ENCODE measurements around the gene RGS6. TPM values are rescaled to one million over a fixed set of nuclear protein-coding genes. Genes with fewer than 3 reads are reported as not detected.
A peak's percentile ranks its signal among the peaks of the same experiment; 100 is the strongest.

The RGS6 gene
- total RNA-seq, 2 experiments from 2014 or later = not detected

- POLR2A ChIA-PET = no interaction called here
Measured at GRCh38 chr14:72165229-72165698, 233.0 kb downstream of the RGS6 start.

GRCh38 chr14:72169521-72169920, 237.3 kb downstream of the RGS6 start:
- H3K4me2 ChIP-seq (ENCODE audit: low read length) = no peak overlapping the region
- H3K36me3 ChIP-seq (ENCODE audit: insufficient read depth, low read length) = no peaks in the 10 kb centered on the region
- H3K4me3 ChIP-seq (ENCODE audit: low read depth, low read length, poor library complexity, severe bottlenecking) = no peak overlapping the region
- no peak overlapping the region for H3K27ac ChIP-seq (ENCODE audit: low read depth, low read length, poor library complexity, severe bottlenecking)
- no peaks in the 10 kb centered on the region for H4K20me1 ChIP-seq (ENCODE audit: insufficient read depth, low read length)
- no TSS peak for BruUV-seq (replicated peaks)
- no peaks in the 10 kb centered on the region for H3K9me3 ChIP-seq (ENCODE audit: low read length)
- H2AFZ ChIP-seq (ENCODE audit: low read length) = no peak overlapping the region
- ChIA-PET POLR2A (no interaction called here), CTCF (ENCODE audit: unreplicated experiment) (no interaction called here)
- peak; percentile 17 for DNase-seq (ENCODE audit: low spot score)
- intact Hi-C loops (cut with micrococcal nuclease; ENCODE audit: unreplicated experiment) = no loop called here
- no peaks in the 10 kb centered on the region for H3K9me2 ChIP-seq (ENCODE audit: insufficient read depth, low read length)
- TF ChIP-seq EZH2phosphoT487 (IDR thresholded peaks at IDR 0.05; ENCODE audit: borderline replicate concordance, low read depth, low read length) (no peak), CTCF (conservative IDR thresholded peaks at IDR 0.05; ENCODE audit: low read length) (no peak)
- H3K79me2 ChIP-seq (ENCODE audit: insufficient read depth, low read depth, low read length) = no peaks in the 10 kb centered on the region
- H3K4me1 ChIP-seq (ENCODE audit: insufficient read depth, low read length, poor library complexity, severe bottlenecking) = no peaks in the 10 kb centered on the region

More at GRCh38 chr14:72165229-72165698, 233.0 kb downstream of the RGS6 start:
- H3K27ac ChIP-seq (ENCODE audit: low read depth, low read length, poor library complexity, severe bottlenecking) = no peak overlapping the region
- no TSS peak for BruUV-seq (replicated peaks)
- H3K4me2 ChIP-seq (ENCODE audit: low read length) = no peak overlapping the region
- no peak for DNase-seq (ENCODE audit: low spot score)
- no peak for TF ChIP-seq CTCF (conservative IDR thresholded peaks at IDR 0.05; ENCODE audit: low read length)
- TF ChIP-seq EZH2phosphoT487 (IDR thresholded peaks at IDR 0.05; ENCODE audit: borderline replicate concordance, low read depth, low read length) = no peak
- CTCF ChIA-PET (ENCODE audit: unreplicated experiment) = no interaction called here
- H3K79me2 ChIP-seq (ENCODE audit: insufficient read depth, low read depth, low read length) = no peaks in the 10 kb centered on the region
- no peaks in the 10 kb centered on the region for H4K20me1 ChIP-seq (ENCODE audit: insufficient read depth, low read length)
- intact Hi-C loops (cut with micrococcal nuclease; ENCODE audit: unreplicated experiment) = no loop called here
- H3K9me2 ChIP-seq (ENCODE audit: insufficient read depth, low read length) = no peaks in the 10 kb centered on the region
- no peak overlapping the region for H3K4me3 ChIP-seq (ENCODE audit: low read depth, low read length, poor library complexity, severe bottlenecking)
- no peaks in the 10 kb centered on the region for H3K4me1 ChIP-seq (ENCODE audit: insufficient read depth, low read length, poor library complexity, severe bottlenecking)
- H3K36me3 ChIP-seq (ENCODE audit: insufficient read depth, low read length) = no peaks in the 10 kb centered on the region
- H2AFZ ChIP-seq (ENCODE audit: low read length) = no peak overlapping the region
- no peaks in the 10 kb centered on the region for H3K9me3 ChIP-seq (ENCODE audit: low read length)

GRCh38 chr14:72172049-72172448, 239.8 kb downstream of the RGS6 start:
- Histone ChIP-seq H3K79me2 (ENCODE audit: insufficient read depth, low read depth, low read length) (no peaks in the 10 kb centered on the region), H3K4me2 (ENCODE audit: low read length) (no peak overlapping the region), H2AFZ (ENCODE audit: low read length) (no peak overlapping the region), H3K9me3 (ENCODE audit: low read length) (no peaks in the 10 kb centered on the region), H3K4me3 (ENCODE audit: low read depth, low read length, poor library complexity, severe bottlenecking) (no peak overlapping the region), H3K36me3 (ENCODE audit: insufficient read depth, low read length) (no peaks in the 10 kb centered on the region), H3K9me2 (ENCODE audit: insufficient read depth, low read length) (no peaks in the 10 kb centered on the region), H4K20me1 (ENCODE audit: insufficient read depth, low read length) (no peaks in the 10 kb centered on the region), H3K27ac (ENCODE audit: low read depth, low read length, poor library complexity, severe bottlenecking) (no peak overlapping the region), H3K4me1 (ENCODE audit: insufficient read depth, low read length, poor library complexity, severe bottlenecking) (no peaks in the 10 kb centered on the region)
- POLR2A ChIA-PET = no interaction called here
- CTCF ChIA-PET (ENCODE audit: unreplicated experiment) = no interaction called here
- BruUV-seq (replicated peaks) = no TSS peak
- DNase-seq (ENCODE audit: low spot score) = no peak
- no peak for TF ChIP-seq CTCF (conservative IDR thresholded peaks at IDR 0.05; ENCODE audit: low read length)
- TF ChIP-seq EZH2phosphoT487 (IDR thresholded peaks at IDR 0.05; ENCODE audit: borderline replicate concordance, low read depth, low read length) = no peak
- intact Hi-C loops (cut with micrococcal nuclease; ENCODE audit: unreplicated experiment) = no loop called here

All from OCI-LY7 (cell line).